HuH-7.5 (cell line): Measurements from ENCODE around the gene AGBL4.

ENCODE experiments used
- DNase-seq: peaks from one replicate; pipeline ENCODE4 v3.0.0; 2011; ENCODE audit warnings: low spot score

AGBL4 gene

DNA sequence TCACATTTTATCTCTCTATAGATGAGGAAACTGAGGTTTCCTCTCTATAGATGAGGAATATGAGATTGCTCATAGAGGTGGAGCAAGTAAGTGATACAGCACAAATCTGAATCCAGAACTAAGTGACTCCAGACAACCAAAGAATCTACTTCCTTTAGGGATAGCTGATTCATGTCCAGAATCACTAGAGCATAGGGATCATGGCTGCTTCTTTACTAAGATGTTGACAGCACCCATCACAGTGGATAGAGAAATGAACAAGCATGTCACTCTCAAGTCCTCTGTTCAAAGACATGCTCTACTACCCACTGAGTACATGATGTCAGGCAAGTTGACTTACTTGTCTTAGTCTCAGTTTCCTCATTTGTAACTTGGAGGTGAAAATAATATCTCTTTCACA is 1435.7 kb downstream of the AGBL4 start:
- no peak for DNase-seq

DNA sequence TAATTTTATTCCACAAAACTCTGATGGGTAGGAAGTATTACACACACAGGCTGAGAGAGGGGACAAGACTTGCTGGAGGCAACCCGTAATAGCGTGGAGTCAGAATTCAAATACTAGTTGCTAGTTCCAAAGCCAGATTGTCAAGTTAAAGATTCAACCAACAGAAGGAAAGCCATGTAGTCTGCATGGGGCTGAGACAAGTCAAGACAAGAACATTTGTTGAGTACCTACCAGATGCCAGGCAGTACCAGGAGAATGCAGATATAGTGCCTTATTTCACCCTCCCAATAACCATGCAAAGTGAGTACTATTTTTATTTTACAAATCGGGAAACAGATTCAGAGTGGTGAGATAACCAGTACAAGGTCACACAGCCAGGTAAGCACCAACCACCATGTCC is 1441.3 kb downstream of the AGBL4 start:
- no peak for DNase-seq

DNA sequence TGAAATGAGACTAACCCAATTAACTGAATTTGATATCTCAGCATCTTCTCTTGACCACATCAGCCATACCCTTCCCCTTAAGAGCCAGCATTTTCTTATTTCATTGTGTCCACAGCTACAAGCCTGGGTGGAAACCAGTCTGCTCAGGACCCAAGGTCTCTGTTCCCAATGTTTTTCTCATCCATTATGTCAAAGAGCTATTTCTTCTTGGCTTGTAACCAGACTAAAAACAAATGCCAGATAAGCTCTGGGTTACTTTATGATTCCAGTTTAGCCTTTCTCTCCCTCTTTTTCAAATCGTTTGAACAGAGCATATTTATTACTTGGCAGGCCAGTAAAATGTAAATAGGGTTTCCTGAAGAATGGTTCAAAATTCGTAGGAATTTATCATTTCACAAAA is 1442.5 kb downstream of the AGBL4 start:
- no peak for DNase-seq

DNA sequence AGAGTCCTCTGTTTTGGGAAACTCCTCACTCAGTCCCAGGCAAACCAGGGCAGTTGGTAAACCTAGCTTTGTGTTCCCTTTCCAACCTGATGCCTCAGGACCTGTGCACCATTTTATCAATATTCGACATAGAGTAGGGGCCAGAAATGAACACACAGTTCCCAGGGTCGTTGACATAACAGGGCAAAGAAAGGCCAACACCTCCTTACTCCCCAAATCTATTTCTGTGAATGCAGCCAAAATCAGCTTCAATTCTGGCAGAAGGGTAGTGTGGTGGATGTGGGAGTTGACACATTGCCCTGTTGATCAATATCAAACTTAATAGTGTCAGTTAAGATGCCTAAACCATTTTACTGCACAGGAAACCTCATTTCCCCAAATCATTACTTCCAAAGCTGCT is 1447.2 kb downstream of the AGBL4 start:
- no peak for DNase-seq

DNA sequence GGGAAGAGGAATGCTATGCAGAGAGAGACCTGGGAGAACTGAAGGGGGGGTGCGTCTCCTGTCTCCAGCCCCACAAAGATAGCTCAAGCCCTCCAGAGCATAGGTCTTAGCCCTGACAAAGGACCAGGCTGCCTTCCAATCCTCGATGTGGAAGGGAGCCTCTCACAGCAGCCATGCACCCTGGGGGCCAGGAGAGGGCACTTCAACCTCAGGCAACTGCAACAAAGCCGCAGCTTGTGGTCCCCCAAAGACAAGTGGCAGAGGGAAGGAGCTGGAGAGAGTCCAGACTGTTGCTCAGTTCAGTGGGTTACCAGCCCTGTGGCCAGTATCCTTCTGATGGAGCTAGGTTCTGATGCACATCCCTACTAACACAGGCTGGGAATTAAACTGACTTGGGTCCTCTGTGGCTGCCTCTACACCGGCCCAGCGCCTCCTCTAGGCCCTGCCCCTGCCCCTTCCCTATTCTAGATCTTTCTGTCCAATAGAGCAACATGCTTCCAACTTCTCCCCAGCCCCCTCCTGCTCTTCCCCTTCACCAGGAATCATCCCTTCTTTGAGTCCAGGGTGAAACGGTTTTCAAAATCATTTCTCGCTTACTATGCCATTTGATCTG is 1451.0 kb downstream of the AGBL4 start:
- peak; percentile 32 for DNase-seq

DNA sequence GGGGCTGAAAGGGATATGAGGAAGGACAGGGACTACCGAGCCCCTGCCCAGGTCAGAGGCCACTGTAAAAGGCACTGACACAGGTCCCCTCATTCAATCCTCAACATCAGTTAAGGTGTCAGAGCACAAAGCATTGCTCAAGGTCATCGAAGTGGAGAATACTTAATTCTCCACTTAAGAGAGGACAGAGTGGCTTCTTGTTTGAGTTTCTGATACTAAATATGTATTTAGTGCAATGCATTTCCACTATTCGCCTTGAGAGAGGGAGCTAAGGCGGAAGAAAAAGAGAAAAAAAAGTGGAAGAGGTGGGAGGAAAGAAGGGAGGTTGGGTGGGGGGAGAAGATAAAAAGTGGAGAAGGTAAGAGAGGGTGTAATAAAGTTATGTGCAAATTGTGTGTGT is 1451.6 kb downstream of the AGBL4 start:
- DNase-seq: no peak

DNA sequence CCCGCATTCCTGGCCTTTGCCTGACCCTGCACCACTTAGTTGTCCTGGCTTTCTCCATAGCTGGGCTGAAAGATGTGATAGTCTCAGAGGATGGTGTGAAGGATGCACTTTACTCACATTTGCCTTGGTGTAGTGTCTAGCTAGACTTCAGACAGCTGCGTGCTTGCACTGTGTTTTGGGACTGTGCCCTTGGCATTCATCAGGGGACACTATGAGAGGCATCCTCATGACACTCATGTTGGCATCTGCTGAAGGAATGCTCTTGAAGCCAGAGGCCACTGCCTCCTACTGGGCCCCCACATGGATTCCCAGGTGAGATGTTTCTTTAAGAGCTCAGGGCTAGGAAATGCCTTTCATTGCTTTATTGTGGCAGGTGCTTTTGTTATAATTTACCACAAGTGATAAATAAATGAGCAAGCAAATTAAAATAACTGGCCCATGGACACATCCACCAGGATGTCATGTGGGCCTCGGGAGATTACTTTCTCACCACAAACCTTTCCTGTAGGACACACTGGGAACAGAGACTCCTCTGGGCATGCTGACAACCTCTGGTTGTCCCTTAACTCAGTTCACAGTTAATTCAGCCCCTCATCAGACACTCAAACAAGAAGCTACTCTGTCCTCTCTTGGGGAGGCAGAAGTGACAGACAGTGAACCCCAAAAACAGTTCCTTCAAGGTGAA is 1452.3 kb downstream of the AGBL4 start:
- DNase-seq: no peak

DNA sequence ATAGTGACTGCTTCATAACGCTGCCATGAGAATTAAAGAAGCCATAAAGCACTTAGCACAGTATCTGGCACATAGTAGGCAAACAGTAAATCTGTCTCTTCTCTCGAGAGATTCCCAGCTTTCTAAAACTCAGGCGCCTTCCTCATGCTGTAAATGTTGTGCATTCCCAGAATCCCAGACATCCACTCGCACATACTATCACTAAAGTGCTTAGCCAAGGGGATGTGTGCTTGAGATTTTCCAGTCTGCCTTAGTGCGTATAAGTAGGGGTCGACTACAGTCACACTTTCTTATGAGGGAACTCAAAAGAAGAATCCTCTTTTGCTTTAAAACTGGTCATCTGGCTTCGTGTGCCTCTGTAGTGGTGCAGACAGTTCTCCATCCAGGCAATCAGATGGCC is 1453.2 kb downstream of the AGBL4 start:
- no peak for DNase-seq

DNA sequence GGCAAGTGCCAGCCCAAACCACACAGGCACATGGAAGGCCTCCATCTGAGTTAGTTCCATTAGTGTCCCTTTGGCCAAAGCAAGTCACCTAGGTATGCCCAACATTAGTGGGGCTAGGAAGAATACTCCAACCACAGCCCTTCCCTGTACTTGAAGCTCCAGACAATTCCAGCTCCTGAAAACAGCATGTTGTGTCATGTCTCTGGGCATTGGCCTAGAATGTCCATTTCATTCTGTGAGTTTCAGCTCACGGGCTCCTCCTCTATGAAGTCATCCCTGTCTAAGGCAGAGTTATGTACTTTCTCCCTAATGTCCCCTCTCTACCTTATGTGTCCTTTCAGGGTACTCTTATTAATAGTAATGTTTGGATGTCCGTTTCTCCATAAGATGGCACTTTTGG is 1455.3 kb downstream of the AGBL4 start:
- no peak for DNase-seq

DNA sequence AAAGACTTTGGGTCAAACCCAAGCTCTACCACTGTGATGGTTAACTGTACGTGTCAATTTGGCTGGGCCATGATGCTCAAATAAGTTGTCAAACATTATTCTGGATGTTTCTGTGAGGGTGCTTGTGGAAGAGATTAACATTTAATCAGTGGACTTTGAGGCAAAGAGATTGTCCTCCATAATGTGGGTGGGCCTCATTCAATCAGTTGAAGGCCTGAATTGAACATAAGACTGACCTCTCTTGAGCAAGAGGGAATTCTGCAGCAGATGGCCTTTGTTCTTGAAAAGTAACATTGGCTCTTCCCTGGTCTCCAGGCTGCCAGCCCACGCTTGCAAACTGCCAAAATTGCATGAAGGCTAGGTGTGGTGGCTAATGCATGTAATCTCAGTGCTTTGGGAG is 1457.3 kb downstream of the AGBL4 start:
- DNase-seq: no peak

DNA sequence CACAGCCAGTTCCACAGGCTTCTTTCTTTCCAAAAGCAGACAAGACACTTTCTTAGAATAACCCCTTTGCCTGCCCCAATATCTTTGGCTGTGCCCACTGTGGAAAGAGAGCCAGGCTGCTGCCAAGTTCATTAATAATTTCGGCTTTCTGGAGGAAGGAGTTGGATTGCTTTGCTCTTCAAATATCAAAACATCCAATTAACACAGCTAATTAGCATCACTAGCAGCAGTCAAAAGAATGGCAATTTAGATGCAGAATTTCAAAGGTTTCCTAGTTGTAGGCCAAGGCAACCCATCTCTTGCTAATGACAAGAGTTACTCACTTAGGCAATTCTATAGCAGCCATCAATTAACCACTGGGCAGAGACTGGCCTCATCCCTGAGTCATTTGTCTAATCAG is 1460.7 kb downstream of the AGBL4 start:
- no peak for DNase-seq

DNA sequence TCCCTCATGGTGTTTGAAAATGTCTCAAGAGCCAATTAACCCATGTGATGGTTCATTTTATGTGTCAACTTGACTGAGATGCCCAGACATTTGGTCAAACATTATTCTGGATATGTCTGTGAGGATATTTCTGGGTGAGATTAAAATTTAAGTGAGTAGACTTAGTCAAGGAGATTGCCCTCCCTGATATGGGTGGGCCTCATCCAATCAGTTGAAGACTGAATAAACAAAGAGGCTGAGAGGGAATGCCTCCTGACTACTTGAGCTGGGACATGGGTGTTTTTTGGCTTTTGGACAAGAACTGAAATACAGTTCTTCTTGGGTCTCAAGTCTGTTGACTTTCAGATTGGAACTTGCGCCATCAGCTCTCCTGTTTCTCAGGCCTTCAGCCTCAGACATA is 1462.3 kb downstream of the AGBL4 start:
- no peak for DNase-seq

DNA sequence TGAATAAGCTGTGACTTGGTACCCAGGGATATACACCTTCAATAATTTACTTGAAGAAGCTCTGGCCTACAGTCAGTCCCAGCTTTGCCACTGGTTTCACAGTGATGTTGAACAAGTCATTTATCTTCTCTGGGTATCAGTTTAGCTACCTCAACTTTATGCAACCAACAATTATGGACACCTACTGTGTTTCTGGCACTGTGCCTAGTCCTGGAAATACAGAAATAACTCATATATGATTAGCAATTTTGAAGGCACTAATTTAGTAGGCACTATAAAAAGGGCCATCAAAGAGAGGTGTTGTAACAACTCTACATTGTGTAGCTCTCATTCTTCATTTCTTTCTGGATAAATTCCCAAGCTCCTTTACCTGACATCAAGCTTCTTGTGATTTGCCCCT is 1463.2 kb downstream of the AGBL4 start:
- no peak for DNase-seq

DNA sequence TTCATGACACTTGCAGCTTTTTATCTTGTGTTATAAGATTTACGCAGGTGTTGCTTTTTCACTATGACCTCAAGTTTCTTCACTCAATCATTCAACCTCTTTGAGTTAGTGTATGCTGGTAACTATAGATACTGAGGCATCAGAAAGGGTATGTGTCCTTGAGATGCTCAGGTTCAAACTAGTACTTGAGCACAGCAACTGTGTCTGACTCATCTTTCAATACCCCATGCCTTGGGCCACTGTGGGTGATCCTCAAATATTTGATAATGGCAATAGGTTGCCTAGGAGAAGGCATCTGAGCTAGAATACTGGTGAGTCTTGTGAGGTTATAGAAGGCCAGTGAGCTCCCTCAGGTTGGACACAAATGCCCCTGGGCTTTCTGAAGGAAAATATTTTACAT is 1463.6 kb downstream of the AGBL4 start:
- DNase-seq: no peak

DNA sequence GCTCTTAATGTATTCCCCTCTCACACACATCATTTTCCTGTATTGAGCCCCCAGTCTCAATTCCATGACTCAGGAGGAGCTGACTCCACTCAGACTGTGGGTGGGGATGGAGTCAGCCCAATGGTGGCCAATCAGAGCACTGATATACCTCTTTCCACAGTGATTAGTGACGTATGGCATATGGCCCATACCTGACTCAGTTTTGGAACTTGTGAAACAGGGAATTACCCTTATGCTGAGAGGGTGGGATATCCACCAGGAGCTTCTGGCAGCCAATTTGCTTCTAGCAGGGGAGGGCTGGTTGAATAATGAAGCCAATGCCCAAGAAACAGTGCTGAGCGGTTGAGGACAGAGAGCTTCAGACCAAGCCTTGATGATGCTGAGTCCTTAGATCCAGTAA is 1465.4 kb downstream of the AGBL4 start:
- no peak for DNase-seq

DNA sequence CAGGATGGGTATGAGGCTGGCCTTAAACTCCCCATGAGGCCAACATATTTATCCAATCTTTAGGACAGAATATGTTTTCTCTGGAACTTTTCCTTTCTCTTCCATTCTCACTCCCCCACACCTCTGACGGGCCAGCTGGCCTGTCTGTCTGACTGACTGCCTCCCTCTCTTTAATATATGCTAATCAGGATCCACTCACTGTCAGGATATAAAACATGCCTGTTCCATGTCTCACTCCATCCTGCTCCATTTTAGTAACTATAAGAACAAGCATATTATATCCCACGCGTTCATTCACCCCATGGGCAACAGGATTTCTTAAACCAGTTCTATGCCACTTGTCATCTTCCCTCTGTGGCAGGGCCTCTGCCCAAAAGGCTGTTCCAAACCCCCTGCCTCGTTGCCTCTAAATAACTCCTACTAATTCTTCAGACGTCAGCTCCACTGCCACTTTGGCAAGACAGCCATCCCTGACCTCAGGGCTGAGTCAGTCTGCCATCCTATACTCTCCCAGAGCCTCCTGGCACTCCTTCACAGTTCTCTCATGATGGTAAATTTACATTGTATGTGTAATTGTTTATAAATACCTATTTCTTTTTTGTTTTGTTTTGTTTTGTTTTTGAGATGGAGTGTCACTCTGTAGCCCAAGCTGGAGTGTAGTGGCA is 1467.4 kb downstream of the AGBL4 start:
- DNase-seq: no peak

DNA sequence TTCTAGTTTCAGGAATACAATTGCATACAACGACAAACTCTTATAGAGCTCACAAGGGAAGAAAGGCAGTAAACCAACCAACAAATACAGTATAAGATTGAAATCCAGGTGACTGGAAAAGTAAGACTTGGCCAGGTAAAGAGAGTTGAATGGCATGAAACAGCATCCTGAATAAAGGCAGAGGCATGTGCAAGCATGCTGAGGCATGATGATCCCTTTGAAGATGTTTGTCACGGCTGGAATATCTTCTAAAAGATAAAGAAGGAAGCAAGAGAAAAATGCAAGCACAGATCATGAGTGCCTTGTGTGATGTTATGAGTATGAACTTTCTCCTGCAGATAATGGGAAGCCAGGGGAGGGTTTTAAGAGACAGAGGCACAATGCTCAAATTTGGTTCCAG is 1468.5 kb downstream of the AGBL4 start:
- no peak for DNase-seq

DNA sequence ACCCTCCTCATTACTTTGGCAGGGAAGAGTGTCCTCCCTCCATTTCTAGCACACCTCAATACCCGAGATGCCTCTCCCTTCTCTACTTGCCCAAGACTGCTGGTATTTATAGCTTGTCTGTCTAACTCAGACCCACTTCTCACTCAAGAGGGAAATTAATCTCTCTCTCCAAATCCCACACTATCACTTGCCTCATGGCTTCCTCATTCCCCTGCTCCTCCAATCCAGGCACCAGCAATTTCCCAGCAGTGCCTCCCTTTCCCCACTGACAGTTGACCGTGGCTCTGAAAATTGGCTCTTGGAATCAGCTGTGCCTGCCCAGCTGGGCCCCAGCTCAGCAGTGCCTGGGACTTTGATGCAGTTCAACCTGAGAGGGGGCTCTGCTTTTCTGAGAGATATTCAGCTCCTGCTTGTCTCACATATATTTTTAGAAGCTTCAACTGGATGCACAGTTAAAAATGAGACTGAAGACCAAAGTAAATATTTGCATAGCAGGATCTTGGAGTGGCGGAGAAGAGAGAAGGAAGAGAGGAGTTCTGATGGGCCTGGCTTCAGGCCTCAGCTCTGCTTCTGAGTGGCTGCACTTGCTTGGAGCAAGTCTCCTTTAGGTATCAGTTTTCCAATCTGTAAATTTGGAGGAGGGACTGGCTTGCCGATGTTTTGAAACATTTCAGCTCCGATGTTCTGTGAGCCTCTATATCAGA is 1470.7 kb downstream of the AGBL4 start:
- no peak for DNase-seq

DNA sequence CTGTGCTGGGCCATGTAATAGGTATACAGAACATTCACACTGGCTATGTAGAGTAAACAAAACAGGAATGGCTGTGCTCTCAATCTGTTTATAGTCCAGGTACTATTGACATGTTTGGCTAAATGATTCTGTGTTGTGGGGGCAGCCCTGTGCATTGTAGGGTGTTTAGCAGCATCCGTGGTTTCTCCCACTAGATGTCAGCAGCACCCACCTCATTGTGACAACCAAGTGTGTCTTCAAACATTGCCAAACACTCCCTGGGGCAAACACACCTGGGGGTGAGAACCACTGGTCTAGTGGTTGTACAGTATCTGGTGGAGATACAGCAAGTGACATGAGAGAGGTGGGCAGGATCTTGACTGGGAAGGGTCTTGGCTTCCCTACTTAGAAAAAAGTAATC is 1471.3 kb downstream of the AGBL4 start:
- DNase-seq: no peak

DNA sequence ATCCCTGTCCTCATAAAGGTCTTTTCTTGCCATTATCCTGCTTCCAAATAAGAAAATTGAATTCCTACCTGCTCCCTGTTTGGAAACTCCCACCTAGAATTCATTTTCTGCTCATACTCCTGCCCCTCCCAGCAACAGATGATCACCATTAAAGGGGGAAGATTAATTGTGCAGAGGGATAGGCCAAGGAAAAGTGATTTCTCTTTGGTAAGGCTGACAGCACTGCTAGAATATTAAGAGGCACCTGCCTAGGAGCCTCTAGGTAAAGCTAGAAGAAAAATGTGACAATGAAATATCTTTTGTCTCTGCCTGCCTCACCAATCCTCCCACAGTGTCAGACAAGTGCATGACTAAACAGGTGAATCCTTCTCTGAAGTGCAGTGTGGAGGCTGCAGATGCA is 1474.8 kb downstream of the AGBL4 start:
- DNase-seq: no peak

DNA sequence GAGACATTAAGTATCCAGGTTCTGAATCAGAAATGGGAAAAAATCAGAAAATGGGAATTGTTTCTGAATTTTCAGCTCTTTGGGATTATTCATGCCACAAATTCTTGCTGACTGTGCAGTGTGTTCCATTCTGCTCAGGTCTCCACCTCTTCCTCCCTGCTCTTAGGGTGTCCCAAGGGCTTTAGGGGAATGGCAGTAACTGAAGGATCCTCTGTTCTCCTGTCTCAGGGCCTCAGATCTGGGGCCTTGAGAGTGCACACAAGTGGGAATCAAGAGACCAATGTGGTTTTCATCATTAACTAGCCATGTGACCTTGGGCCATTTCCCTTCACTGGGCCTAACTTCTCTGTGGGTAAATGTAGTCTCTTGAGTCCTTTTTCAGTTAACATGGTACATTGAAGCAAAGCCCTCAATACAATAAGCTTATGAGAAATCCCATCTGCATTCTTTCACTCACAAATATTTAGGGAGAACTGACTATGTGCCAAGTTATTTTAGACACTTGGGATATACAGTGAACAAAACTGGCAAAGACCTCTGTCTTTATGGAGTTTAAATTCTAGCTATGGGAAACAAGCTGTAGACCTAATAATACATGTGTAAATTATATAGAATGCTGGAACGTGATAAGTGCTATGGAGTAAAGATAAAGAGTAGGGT is 1476.1 kb downstream of the AGBL4 start:
- DNase-seq: no peak

DNA sequence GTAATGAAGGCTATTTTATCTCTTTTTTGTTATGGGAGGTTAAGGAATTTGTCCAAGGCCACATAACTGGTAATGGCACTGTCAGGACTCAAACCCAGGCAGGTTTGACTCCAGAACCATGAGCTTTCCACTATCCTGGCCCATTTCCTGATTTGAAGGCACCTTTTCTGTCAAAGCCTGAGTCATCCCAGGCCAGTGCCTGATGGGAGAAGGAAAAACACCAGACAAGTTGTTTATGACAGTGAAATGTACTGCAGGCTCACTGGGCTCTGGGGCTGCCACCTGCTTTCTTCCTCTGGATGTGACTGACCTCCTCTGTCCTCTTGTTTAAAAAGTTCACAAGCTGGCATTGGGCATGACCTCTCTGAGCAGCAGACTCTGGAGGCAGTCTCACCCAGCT is 1479.9 kb downstream of the AGBL4 start:
- no peak for DNase-seq

DNA sequence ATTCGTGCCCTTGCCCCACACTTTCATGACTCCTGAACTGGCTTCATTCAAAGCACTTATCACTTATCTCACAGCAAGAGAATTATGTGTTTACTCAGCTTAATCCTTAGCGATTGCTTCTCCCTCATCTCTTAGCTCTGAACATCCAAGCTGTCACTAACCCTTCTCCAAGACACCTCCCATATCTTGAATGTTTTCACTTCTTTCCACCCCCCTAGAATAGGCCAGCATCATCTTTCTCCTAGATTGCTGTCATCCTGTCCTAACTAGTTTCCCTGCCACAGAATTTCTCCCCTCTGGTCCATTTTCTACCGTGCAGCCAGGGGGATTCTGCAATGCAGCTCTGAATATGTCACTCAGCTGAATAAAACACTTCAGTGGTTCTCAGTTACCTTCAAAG is 1483.2 kb downstream of the AGBL4 start:
- no peak for DNase-seq
